ENCODE results near the gene FEZ2. TPM values are rescaled to one million over a fixed set of nuclear protein-coding genes. Genes with fewer than 3 reads are reported as not detected.

FEZ2 gene
- total and polyA plus RNA-seq, 2 donors (not counting 3 experiments of a cell fraction or from before 2014, with no cell fraction given): 41.2 to 72.4 TPM

GRCh38 chr2:36555789-36556188 lies 42.2 kb downstream of the FEZ2 start:
- peaks cover 51% of the 10 kb centered on the region for H3K4me1 ChIP-seq (ENCODE audit: control insufficient read depth, extremely low read depth, insufficient read depth, low read length)
- FAIRE-seq (no peak), DNase-seq (ENCODE audit: low read depth, low spot score) (no peak)
- no peak overlapping the region for H3K4me2 ChIP-seq (ENCODE audit: insufficient read depth, low read length)
- BruUV-seq (replicated peaks): no TSS peak
- POLR2A ChIA-PET: interaction anchor here (1.4 kb wide), 1 partner anchor 13 kb away, joined by 6 read pairs; no protein-coding TSS in a partner anchor
- no peaks in the 10 kb centered on the region for H3K9me1 ChIP-seq (replicated peaks; ENCODE audit: control insufficient read depth, extremely low read depth, insufficient read depth, low read length)
- intact Hi-C loops (cut with micrococcal nuclease): no loop called here
- H3K36me3 ChIP-seq (ENCODE audit: control insufficient read depth in 2 of 2, extremely low read depth in 1 of 2, insufficient read depth in 2 of 2, low read length in 2 of 2): peaks cover 9 to 20% of the 10 kb centered on the region in 2 experiments
- no peak overlapping the region for H3K4me3 ChIP-seq (replicated peaks in 1 of 3; ENCODE audit: insufficient read depth in 1 of 3, low read depth in 1 of 3, low read length in 3 of 3)
- H3K79me2 ChIP-seq (ENCODE audit: control insufficient read depth, insufficient read depth, low read length): peaks cover 62% of the 10 kb centered on the region
- H2AFZ ChIP-seq (ENCODE audit: low read depth, low read length): no peak overlapping the region
- H4K20me1 ChIP-seq (replicated peaks; ENCODE audit: control insufficient read depth, extremely low read depth, insufficient read depth, low read length): no peaks in the 10 kb centered on the region
- no peaks in the 10 kb centered on the region for H3K27me3 ChIP-seq (ENCODE audit: control insufficient read depth in 2 of 2, insufficient read depth in 2 of 2, low read length in 2 of 2)
- TF ChIP-seq POLR2A (IDR thresholded peaks at IDR 0.05; ENCODE audit: low read depth, low read length): no peak
- no peak for TF ChIP-seq JUN (IDR thresholded peaks at IDR 0.05; ENCODE audit: borderline replicate concordance, insufficient read depth, insufficient read length, low read depth)
- no peak for TF ChIP-seq POLR2AphosphoS5 (IDR thresholded peaks at IDR 0.05; ENCODE audit: insufficient read depth, low read depth, low read length)
- TF ChIP-seq GATA2 (IDR thresholded peaks at IDR 0.05; ENCODE audit: insufficient read depth, insufficient read length, low read depth, low read length): no peak
- TF ChIP-seq FOS (IDR thresholded peaks at IDR 0.05; ENCODE audit: borderline replicate concordance, insufficient read depth, low read length): no peak
- TF ChIP-seq MYC (IDR thresholded peaks at IDR 0.05; ENCODE audit: low read depth, low read length): no peak
- no peak for TF ChIP-seq EZH2 (IDR thresholded peaks at IDR 0.05; ENCODE audit: borderline replicate concordance, low read depth, low read length, severe bottlenecking)
- TF ChIP-seq MAX (IDR thresholded peaks at IDR 0.05; ENCODE audit: insufficient read depth, insufficient read length): no peak
- TF ChIP-seq CTCF (IDR thresholded peaks at IDR 0.05; ENCODE audit: extremely low read depth in 1 of 2, insufficient read depth in 1 of 2, low read depth in 1 of 2, low read length in 2 of 2): no peak
- H3K27ac ChIP-seq (ENCODE audit: insufficient read depth, low read depth, low read length): peak overlapping the region; percentile 46
- no peak overlapping the region for H3K9ac ChIP-seq (replicated peaks; ENCODE audit: extremely low read depth, insufficient read depth, low read length)
- H3K9me3 ChIP-seq (replicated peaks; ENCODE audit: control insufficient read depth, insufficient read depth, low read length): no peaks in the 10 kb centered on the region
- CTCF ChIA-PET: interaction anchor here (0.8 to 3.9 kb wide), 5 partner anchors 11 to 203 kb away, joined by 3 to 12 read pairs (median 8); no protein-coding TSS in a partner anchor
- dilution Hi-C loops (cut with MboI; ENCODE audit: extremely low pct_ligation_motif_present, low sequenced_read_pairs): no loop called here
